ENCODE results near the gene PHAF1. TPM values are rescaled to one million over a fixed set of nuclear protein-coding genes. Genes with fewer than 3 reads are reported as not detected.

PHAF1 gene
- total RNA-seq, 1 experiment from 2014 or later, result 19.2 TPM

DNA sequence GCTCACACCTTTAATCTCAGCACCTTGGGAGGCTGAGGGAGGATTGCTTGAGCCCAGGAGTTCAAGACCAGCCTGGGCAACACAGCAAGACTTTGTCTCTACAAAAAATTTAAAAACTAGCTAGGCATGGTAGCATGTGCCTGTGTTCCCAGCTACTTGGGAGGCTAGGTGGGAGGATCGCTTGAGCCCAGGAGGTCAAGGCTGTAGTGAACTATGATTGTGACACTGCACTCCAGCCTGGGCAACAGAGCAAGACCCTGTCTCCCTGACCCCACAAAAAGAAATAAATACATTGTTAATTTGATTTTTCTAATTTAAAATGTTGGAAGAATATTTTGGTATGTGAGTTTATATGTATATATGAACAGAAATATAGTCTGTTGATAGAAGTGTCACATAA is 22.4 kb upstream of the PHAF1 start:
- Histone ChIP-seq H3K9ac (ENCODE audit: low read length) (no peak overlapping the region), H3K36me3 (ENCODE audit: control insufficient read depth in 1 of 2, insufficient read depth in 2 of 2, low read length in 2 of 2) (peaks cover 4 to 5% of the 10 kb centered on the region in 2 experiments; a peak in 2 of 4 replicates), H3K79me2 (ENCODE audit: insufficient read depth, low read length) (peaks cover 56% of the 10 kb centered on the region), H3K27me3 (ENCODE audit: insufficient read depth, low read length) (no peaks in the 10 kb centered on the region), H3K9me2 (ENCODE audit: insufficient read depth) (no peaks in the 10 kb centered on the region), H3K4me3 (replicated peaks in 1 of 2; ENCODE audit: low read depth in 1 of 2, low read length in 2 of 2) (no peak overlapping the region), H2AFZ (ENCODE audit: low read depth, low read length, poor library complexity, severe bottlenecking) (no peak overlapping the region), H3K4me2 (ENCODE audit: low read length) (no peak overlapping the region), H3K4me1 (ENCODE audit: control insufficient read depth in 1 of 2, insufficient read depth in 2 of 2, low read length in 2 of 2) (no peaks in the 10 kb centered on the region), H3K27ac (ENCODE audit: low read depth, low read length) (no peak overlapping the region), H3K9me3 (ENCODE audit: control insufficient read depth in 1 of 2, insufficient read depth in 1 of 2, low read depth in 1 of 2, low read length in 2 of 2) (no peaks in the 10 kb centered on the region), H4K20me1 (ENCODE audit: insufficient read depth) (peaks cover 4% of the 10 kb centered on the region; the same call in 1 of the 2 replicates)
- intact Hi-C loops (cut with micrococcal nuclease), result no loop called here
- CTCF ChIA-PET, result interaction anchor here (1.3 to 1.5 kb wide), 2 partner anchors 12 to 17 kb away, joined by 3 to 4 read pairs; no protein-coding TSS in a partner anchor
- ATAC-seq (no peak), DNase-seq (ENCODE audit: low read depth, low spot score) (no peak)
- TF ChIP-seq TCF7L2 (IDR thresholded peaks at IDR 0.05; ENCODE audit: borderline replicate concordance, extremely low read depth, insufficient read depth, insufficient read length) (no peak), YY1 (IDR thresholded peaks at IDR 0.05; ENCODE audit: extremely low read depth, insufficient replicate concordance, low read depth, low read length) (no peak), EZH2phosphoT487 (IDR thresholded peaks at IDR 0.05; ENCODE audit: borderline replicate concordance) (no peak), POLR2AphosphoS5 (IDR thresholded peaks at IDR 0.05; ENCODE audit: low read depth, low read length) (no peak), EZH2 (IDR thresholded peaks at IDR 0.05) (no peak), RAD21 (IDR thresholded peaks at IDR 0.05; ENCODE audit: low read depth) (no peak), CBX3 (IDR thresholded peaks at IDR 0.05; ENCODE audit: low read depth) (no peak), SP1 (IDR thresholded peaks at IDR 0.05; ENCODE audit: low read depth) (no peak)
- TF ChIP-seq, protein P1, sequence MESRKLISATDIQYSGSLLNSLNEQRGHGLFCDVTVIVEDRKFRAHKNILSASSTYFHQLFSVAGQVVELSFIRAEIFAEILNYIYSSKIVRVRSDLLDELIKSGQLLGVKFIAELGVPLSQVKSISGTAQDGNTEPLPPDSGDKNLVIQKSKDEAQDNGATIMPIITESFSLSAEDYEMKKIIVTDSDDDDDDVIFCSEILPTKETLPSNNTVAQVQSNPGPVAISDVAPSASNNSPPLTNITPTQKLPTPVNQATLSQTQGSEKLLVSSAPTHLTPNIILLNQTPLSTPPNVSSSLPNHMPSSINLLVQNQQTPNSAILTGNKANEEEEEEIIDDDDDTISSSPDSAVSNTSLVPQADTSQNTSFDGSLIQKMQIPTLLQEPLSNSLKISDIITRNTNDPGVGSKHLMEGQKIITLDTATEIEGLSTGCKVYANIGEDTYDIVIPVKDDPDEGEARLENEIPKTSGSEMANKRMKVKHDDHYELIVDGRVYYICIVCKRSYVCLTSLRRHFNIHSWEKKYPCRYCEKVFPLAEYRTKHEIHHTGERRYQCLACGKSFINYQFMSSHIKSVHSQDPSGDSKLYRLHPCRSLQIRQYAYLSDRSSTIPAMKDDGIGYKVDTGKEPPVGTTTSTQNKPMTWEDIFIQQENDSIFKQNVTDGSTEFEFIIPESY (IDR thresholded peaks at IDR 0.05; ENCODE audit: extremely low read depth, insufficient replicate concordance, low read length), result no peak
- TF ChIP-seq, protein P2, sequence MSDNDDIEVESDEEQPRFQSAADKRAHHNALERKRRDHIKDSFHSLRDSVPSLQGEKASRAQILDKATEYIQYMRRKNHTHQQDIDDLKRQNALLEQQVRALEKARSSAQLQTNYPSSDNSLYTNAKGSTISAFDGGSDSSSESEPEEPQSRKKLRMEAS (IDR thresholded peaks at IDR 0.05), result no peak
- POLR2A ChIA-PET, result no interaction called here
- BruUV-seq (replicated peaks), result no TSS peak
- RAD21 ChIA-PET (ENCODE audit: low non-redundant PET in 1 of 2, low total read pairs in 2 of 2, uncharacterized antibody in 2 of 2, unreplicated experiment in 2 of 2), result no interaction called here
